CD14-positive monocyte (primary cell): ENCODE data around the gene CNTNAP5. TPM values are rescaled to one million over a fixed set of nuclear protein-coding genes. Genes with fewer than 3 reads are reported as not detected.

ENCODE experiments used
- DNase-seq, 3 donors: peaks; one replicate each; pipeline ENCODE4 v3.0.0-alpha.2; 2011 to 2022
- H2AFZ ChIP-seq: 2 replicates; pipeline ENCODE4 v1.6.0; 2012; ENCODE audit warnings: mild to moderate bottlenecking, low read depth, low read length, inconsistent platforms; ENCODE audit not compliant: insufficient read depth, poor library complexity, severe bottlenecking
- H3K27ac ChIP-seq, 2 donors: 1 replicate in 1 of 2; 2 replicates in 1 of 2; pipeline ENCODE4 v1.5.1; 2012 to 2013; ENCODE audit warnings: low read length in 2 of 2, control low read depth in 1 of 2, inconsistent platforms in 1 of 2, low read depth in 1 of 2, mild to moderate bottlenecking in 1 of 2
- H3K27me3 ChIP-seq, 2 donors: one replicate each; pipeline versions ENCODE4 v1.6.0 to v1.6.1; 2011 to 2013; ENCODE audit warnings: low read length in 2 of 2; ENCODE audit not compliant: control insufficient read depth in 2 of 2, insufficient read depth in 2 of 2
- H3K36me3 ChIP-seq, 2 donors: replicated peaks in 1 of 2; 1 replicate in 1 of 2; 2 replicates in 1 of 2; pipeline versions ENCODE4 v1.5.1 to v1.6.1; 2012 to 2013; ENCODE audit warnings: low read length in 2 of 2, control low read depth in 1 of 2, inconsistent platforms in 1 of 2, mild to moderate bottlenecking in 1 of 2; ENCODE audit not compliant: insufficient read depth in 2 of 2, control insufficient read depth in 1 of 2
- H3K4me1 ChIP-seq, 2 donors: 1 replicate in 1 of 2; 2 replicates in 1 of 2; pipeline versions ENCODE4 v1.5.1 to v1.6.1; 2012 to 2013; ENCODE audit warnings: low read length in 2 of 2, control low read depth in 1 of 2, inconsistent platforms in 1 of 2, mild to moderate bottlenecking in 1 of 2, moderate library complexity in 1 of 2; ENCODE audit not compliant: insufficient read depth in 2 of 2, control insufficient read depth in 1 of 2
- H3K4me2 ChIP-seq: replicated peaks from 2 replicates; pipeline ENCODE3; 2012; ENCODE audit warnings: low read length, moderate library complexity, mild to moderate bottlenecking; ENCODE audit not compliant: poor library complexity, severe bottlenecking; ENCODE audit errors: extremely low read depth
- H3K4me3 ChIP-seq, 3 experiments: fragments of 200-600 bp in 1 of 3; sonication (generic) in 1 of 3; replicated peaks in 1 of 3; 1 replicate in 2 of 3; 2 replicates in 1 of 3; pipeline ENCODE4 v1.5.1; 2011 to 2013; ENCODE audit warnings: low read length in 3 of 3, mild to moderate bottlenecking in 3 of 3, control low read depth in 2 of 3, low read depth in 2 of 3, inconsistent platforms in 1 of 3, moderate library complexity in 1 of 3
- H3K79me2 ChIP-seq: 2 replicates; pipeline ENCODE4 v1.6.0; 2012; ENCODE audit warnings: mild to moderate bottlenecking, control low read depth, inconsistent platforms, low read length, moderate library complexity; ENCODE audit not compliant: insufficient read depth
- H3K9ac ChIP-seq: 2 replicates; pipeline ENCODE4 v1.6.0; 2017; ENCODE audit warnings: low read length, mild to moderate bottlenecking; ENCODE audit not compliant: insufficient read depth, poor library complexity, severe bottlenecking
- H3K9me3 ChIP-seq, 2 donors: replicated peaks in 1 of 2; 1 replicate in 1 of 2; 2 replicates in 1 of 2; pipeline versions ENCODE4 v1.5.1 to v1.6.1; 2012 to 2013; ENCODE audit warnings: low read length in 2 of 2, control low read depth in 1 of 2; ENCODE audit not compliant: control insufficient read depth in 1 of 2, insufficient read depth in 1 of 2
- H4K20me1 ChIP-seq: 2 replicates; pipeline ENCODE4 v1.6.0; 2012; ENCODE audit warnings: mild to moderate bottlenecking, low read length, control low read depth, moderate library complexity; ENCODE audit not compliant: insufficient read depth
- H3K27ac Mint-ChIP-seq, 7 donors: one replicate each; pipeline ENCODE4 v1.8.0; 2020; ENCODE audit warnings: mild to moderate bottlenecking in 7 of 7, mixed read lengths in 7 of 7, moderate library complexity in 6 of 7, inconsistent platforms in 2 of 7
- H3K27me3 Mint-ChIP-seq, 3 donors: one replicate each; pipeline ENCODE4 v1.8.0; 2021 to 2022; ENCODE audit warnings: low read depth in 3 of 3, mild to moderate bottlenecking in 3 of 3, mixed read lengths in 3 of 3, moderate library complexity in 3 of 3, inconsistent platforms in 1 of 3
- H3K36me3 Mint-ChIP-seq, 2 donors: one replicate each; pipeline ENCODE4 v1.8.0; 2020; ENCODE audit warnings: mixed read lengths in 2 of 2, inconsistent platforms in 1 of 2, mild to moderate bottlenecking in 1 of 2
- H3K4me1 Mint-ChIP-seq: one replicate; pipeline ENCODE4 v1.8.0; 2020; ENCODE audit warnings: mild to moderate bottlenecking, mixed read lengths
- H3K4me3 Mint-ChIP-seq, 2 donors: one replicate each; pipeline ENCODE4 v1.8.0; 2020; ENCODE audit warnings: mild to moderate bottlenecking in 2 of 2, mixed read lengths in 2 of 2, moderate library complexity in 1 of 2
- H3K9me3 Mint-ChIP-seq, 7 donors: one replicate each; pipeline ENCODE4 v1.8.0; 2020 to 2022; ENCODE audit warnings: mixed read lengths in 7 of 7, mild to moderate bottlenecking in 6 of 7, moderate library complexity in 6 of 7, inconsistent platforms in 2 of 7
- WGBS: methylation state at CpG from one replicate; pipeline ENCODE4 v1.1.5; 2013; ENCODE audit warnings: missing lambda C conversion rate; ENCODE audit not compliant: insufficient coverage; 5-methylcytosine and 5-hydroxymethylcytosine counted together
- intact Hi-C, 2 donors: fragments of 100-400 bp; cut with micrococcal nuclease; formaldehyde crosslinking; loops; one replicate each; pipeline versions ENCODE4 v1.15.0 to v1.15.1; 2023
- polyA plus RNA-seq, 3 donors: library from polyadenylated mRNA; depleted of rRNA in 1 of 3; unstranded in 2 of 3; stranded (reverse) in 1 of 3; fragments of 300-500 nt in 2 of 3; fragments of >200 nt in 1 of 3; fragmentation: Illumina TruSeq in 2 of 3; gene quantifications; 1 replicate in 2 of 3; 2 replicates in 1 of 3; pipeline ENCODE4 v1.2.3, GENCODE V29; 2012 to 2021
- TF ChIP-seq, protein P1 (sequence below): fragments of 200-600 bp; IDR thresholded peaks from one replicate; pipeline ENCODE4 v1.8.0; 2022; ENCODE audit warnings: antibody characterized with exemption, mild to moderate bottlenecking

The CNTNAP5 gene
- polyA plus RNA-seq, 3 donors, result not detected

- 58% methylated on average over 2 of the region's 3 CpGs for WGBS
- Histone ChIP-seq H3K27ac (no peak overlapping the region), H3K9ac (no peak overlapping the region), H3K36me3 (no peaks in the 10 kb centered on the region), H2AFZ (no peak overlapping the region), H3K79me2 (no peaks in the 10 kb centered on the region), H3K4me3 (no peak overlapping the region), H3K4me2 (no peak overlapping the region), H3K4me1 (no peaks in the 10 kb centered on the region), H3K9me3 (peaks cover 0 to 6% of the 10 kb centered on the region in 2 donors), H4K20me1 (no peaks in the 10 kb centered on the region), H3K27me3 (no peaks in the 10 kb centered on the region)
- H3K27ac Mint-ChIP-seq, result no peak overlapping the region
- intact Hi-C loops, result no loop called here
- no peaks in the 10 kb centered on the region for H3K36me3 Mint-ChIP-seq
- H3K4me3 Mint-ChIP-seq, result no peak overlapping the region
- TF ChIP-seq, protein P1, sequence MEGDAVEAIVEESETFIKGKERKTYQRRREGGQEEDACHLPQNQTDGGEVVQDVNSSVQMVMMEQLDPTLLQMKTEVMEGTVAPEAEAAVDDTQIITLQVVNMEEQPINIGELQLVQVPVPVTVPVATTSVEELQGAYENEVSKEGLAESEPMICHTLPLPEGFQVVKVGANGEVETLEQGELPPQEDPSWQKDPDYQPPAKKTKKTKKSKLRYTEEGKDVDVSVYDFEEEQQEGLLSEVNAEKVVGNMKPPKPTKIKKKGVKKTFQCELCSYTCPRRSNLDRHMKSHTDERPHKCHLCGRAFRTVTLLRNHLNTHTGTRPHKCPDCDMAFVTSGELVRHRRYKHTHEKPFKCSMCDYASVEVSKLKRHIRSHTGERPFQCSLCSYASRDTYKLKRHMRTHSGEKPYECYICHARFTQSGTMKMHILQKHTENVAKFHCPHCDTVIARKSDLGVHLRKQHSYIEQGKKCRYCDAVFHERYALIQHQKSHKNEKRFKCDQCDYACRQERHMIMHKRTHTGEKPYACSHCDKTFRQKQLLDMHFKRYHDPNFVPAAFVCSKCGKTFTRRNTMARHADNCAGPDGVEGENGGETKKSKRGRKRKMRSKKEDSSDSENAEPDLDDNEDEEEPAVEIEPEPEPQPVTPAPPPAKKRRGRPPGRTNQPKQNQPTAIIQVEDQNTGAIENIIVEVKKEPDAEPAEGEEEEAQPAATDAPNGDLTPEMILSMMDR, result no peak
- DNase-seq, result no peak
- peaks cover 0 to 5% (median 1%) of the 10 kb centered on the region in 7 donors for H3K9me3 Mint-ChIP-seq
- no peaks in the 10 kb centered on the region for H3K4me1 Mint-ChIP-seq
- H3K27me3 Mint-ChIP-seq, result no peaks in the 10 kb centered on the region
Observed at GRCh38 chr2:124547700-124548099, 522.6 kb downstream of the CNTNAP5 start.

DNA sequence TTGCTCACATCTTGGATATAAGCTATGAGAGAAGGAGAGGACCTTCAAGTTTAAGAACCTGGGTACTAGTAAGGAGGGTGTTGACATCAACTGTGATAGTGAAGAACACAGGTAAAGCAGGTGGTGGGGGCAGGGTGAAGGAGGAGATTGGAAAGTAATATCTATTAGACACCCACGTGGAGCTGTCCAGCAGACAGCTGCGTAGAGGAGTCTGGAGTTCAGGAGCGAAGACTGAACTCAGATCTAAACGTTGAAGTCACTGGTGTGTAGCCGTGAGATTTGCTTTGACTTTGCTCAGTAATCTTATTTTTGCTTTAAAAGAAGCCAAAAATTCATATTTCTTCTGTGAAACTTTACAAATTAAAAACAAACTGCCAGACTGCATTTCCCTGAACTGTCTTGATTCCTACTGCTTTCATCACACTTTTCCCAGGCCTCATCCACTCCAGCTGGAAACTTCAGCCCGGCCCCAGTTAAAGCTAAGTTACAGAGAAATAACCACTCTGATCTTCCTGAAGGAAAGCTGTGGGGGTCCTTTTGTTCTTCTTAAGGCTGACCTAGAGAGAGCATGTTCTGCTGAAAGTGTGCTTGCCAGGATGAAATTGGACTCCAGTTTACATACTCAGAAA is 533.3 kb downstream of the CNTNAP5 start:
- no peak for DNase-seq
- Mint-ChIP-seq H3K9me3 (peaks cover 0 to 9% (median 0%) of the 10 kb centered on the region in 7 donors), H3K4me3 (no peak overlapping the region), H3K36me3 (no peaks in the 10 kb centered on the region), H3K4me1 (no peaks in the 10 kb centered on the region), H3K27ac (no peak overlapping the region), H3K27me3 (peaks cover 0 to 2% (median 0%) of the 10 kb centered on the region in 3 donors)
- Histone ChIP-seq H3K9me3 (no peaks in the 10 kb centered on the region), H3K36me3 (no peaks in the 10 kb centered on the region), H3K27ac (no peak overlapping the region), H3K79me2 (no peaks in the 10 kb centered on the region), H3K4me1 (no peaks in the 10 kb centered on the region), H2AFZ (no peak overlapping the region), H3K4me3 (no peak overlapping the region), H3K4me2 (no peak overlapping the region), H3K27me3 (no peaks in the 10 kb centered on the region), H4K20me1 (no peaks in the 10 kb centered on the region), H3K9ac (no peak overlapping the region)
- TF ChIP-seq, protein P1, result no peak
- intact Hi-C loops, result no loop called here
- WGBS, result 67% methylated on average over 3 of the region's 6 CpGs
